ENCODE data around the gene HAUS3. TPM values are rescaled to one million over a fixed set of nuclear protein-coding genes. Genes with fewer than 3 reads are reported as not detected.

Gene HAUS3
- total and polyA plus RNA-seq, 8 donors: 5.5 to 37.4 (median 8.9) TPM

- Histone ChIP-seq H3K27ac (no peak overlapping the region), H3K4me3 (no peak overlapping the region), H3K9me3 (peaks cover 0 to 3% (median 0%) of the 10 kb centered on the region in 4 donors), H3K4me1 (no peaks in the 10 kb centered on the region), H3K36me3 (peaks cover 0 to 6% (median 0%) of the 10 kb centered on the region in 4 donors), H3K27me3 (no peaks in the 10 kb centered on the region)
- TF ChIP-seq CTCF (IDR thresholded peaks at IDR 0.05) (no peak), EP300 (IDR thresholded peaks at IDR 0.05) (no peak), POLR2AphosphoS5 (IDR thresholded peaks at IDR 0.05) (no peak), POLR2A (IDR thresholded peaks at IDR 0.05) (no peak)
- intact Hi-C loops (cut with DNase I; ENCODE audit: low total_unique reads): loop anchor here (5.0 kb wide), 1 partner anchor 271 kb away; no protein-coding TSS in a partner anchor
- DNase-seq: no peak
Measured at GRCh38 chr4:2183394-2183793, 58.5 kb downstream of the HAUS3 start.

- no peaks in the 10 kb centered on the region for H3K27me3 ChIP-seq
- H3K4me1 ChIP-seq: no peaks in the 10 kb centered on the region
- WGBS, 5 donors: 44 to 89% (median 88%) methylated on average over 3 of the region's 3 CpGs
- no peak overlapping the region for H3K27ac ChIP-seq
- H3K36me3 ChIP-seq: peaks cover 0 to 6% (median 0%) of the 10 kb centered on the region in 4 donors
- intact Hi-C loops (cut with DNase I; ENCODE audit: low total_unique reads): loop anchor here (5.0 kb wide), 1 partner anchor 271 kb away; no protein-coding TSS in a partner anchor
- peaks cover 0 to 3% (median 0%) of the 10 kb centered on the region in 4 donors for H3K9me3 ChIP-seq
- H3K4me3 ChIP-seq: no peak overlapping the region
- DNase-seq: no peak
- TF ChIP-seq POLR2A (IDR thresholded peaks at IDR 0.05) (no peak), EP300 (IDR thresholded peaks at IDR 0.05) (no peak), CTCF (IDR thresholded peaks at IDR 0.05) (no peak), POLR2AphosphoS5 (IDR thresholded peaks at IDR 0.05) (no peak)
Measured at GRCh38 chr4:2182994-2183393, 58.9 kb downstream of the HAUS3 start.

- Histone ChIP-seq H3K9me3 (no peaks in the 10 kb centered on the region), H3K4me1 (no peaks in the 10 kb centered on the region), H3K36me3 (no peaks in the 10 kb centered on the region), H3K27me3 (no peaks in the 10 kb centered on the region), H3K4me3 (no peak overlapping the region), H3K27ac (no peak overlapping the region)
- WGBS, 5 donors: 93 to 100% (median 94%) methylated on average over 2 of the region's 2 CpGs
- TF ChIP-seq POLR2AphosphoS5 (IDR thresholded peaks at IDR 0.05): no peak
- TF ChIP-seq POLR2A (IDR thresholded peaks at IDR 0.05): no peak
- no peak for TF ChIP-seq EP300 (IDR thresholded peaks at IDR 0.05)
- TF ChIP-seq CTCF (IDR thresholded peaks at IDR 0.05): no peak
- DNase-seq: no peak
- intact Hi-C loops (cut with DNase I; ENCODE audit: low total_unique reads): loop anchor here (5.0 kb wide), 1 partner anchor 268 kb away; no protein-coding TSS in a partner anchor
Measured at GRCh38 chr4:2180410-2180809, 61.5 kb downstream of the HAUS3 start.

- intact Hi-C loops (cut with DNase I; ENCODE audit: low total_unique reads): loop anchor here (5.0 kb wide), 1 partner anchor 267 kb away; no protein-coding TSS in a partner anchor
- H3K36me3 ChIP-seq: no peaks in the 10 kb centered on the region
- H3K4me3 ChIP-seq: no peak overlapping the region
- H3K4me1 ChIP-seq: no peaks in the 10 kb centered on the region
- no peak for DNase-seq
- WGBS, 5 donors: 69 to 71% (median 70%) methylated on average over 7 of the region's 7 CpGs
- no peaks in the 10 kb centered on the region for H3K27me3 ChIP-seq
- TF ChIP-seq EP300 (IDR thresholded peaks at IDR 0.05): no peak
- TF ChIP-seq CTCF (IDR thresholded peaks at IDR 0.05): no peak
- no peak for TF ChIP-seq POLR2A (IDR thresholded peaks at IDR 0.05)
- no peak for TF ChIP-seq POLR2AphosphoS5 (IDR thresholded peaks at IDR 0.05)
- H3K27ac ChIP-seq: no peak overlapping the region
- H3K9me3 ChIP-seq: no peaks in the 10 kb centered on the region
Measured at GRCh38 chr4:2179717-2180116, 62.2 kb downstream of the HAUS3 start.
